Transverse colon (tissue), 4 donors: ENCODE results near the gene STX12.

Source experiments
- CTCF ChIP-seq, 5 experiments: fragments of 200-600 bp in 3 of 5; fragments of 450-650 bp in 2 of 5; sonication (generic) in 3 of 5; IDR thresholded peaks; 1 replicate in 2 of 5; 2 replicates in 3 of 5; pipeline ENCODE4 v1.5.1; 2016 to 2017; ENCODE audit warnings: antibody characterized with exemption in 5 of 5, inconsistent platforms in 3 of 5, mild to moderate bottlenecking in 2 of 5, moderate library complexity in 1 of 5
- EP300 ChIP-seq: sonication (generic); formaldehyde crosslinking; IDR thresholded peaks from one replicate; pipeline ENCODE4 v1.6.1; 2017; ENCODE audit warnings: antibody characterized with exemption, low read depth
- POLR2A ChIP-seq: fragments of 450-650 bp; IDR thresholded peaks from one replicate; pipeline ENCODE4 v1.6.1; 2016; ENCODE audit warnings: antibody characterized with exemption, mild to moderate bottlenecking, moderate library complexity
- POLR2AphosphoS5 ChIP-seq, 3 donors: sonication (generic); formaldehyde crosslinking; IDR thresholded peaks; one replicate each; pipeline ENCODE4 v1.6.1; 2016; ENCODE audit warnings: antibody characterized with exemption in 3 of 3

GRCh38 chr1:27807385-27807784, 34.4 kb downstream of the STX12 start:
- TF ChIP-seq CTCF (IDR thresholded peaks at IDR 0.05) = no peak
- TF ChIP-seq POLR2A = no peak
- TF ChIP-seq EP300 = no peak
- TF ChIP-seq POLR2AphosphoS5 (IDR thresholded peaks at IDR 0.05) = no peak
